LoVo (cell line): Measurements from ENCODE around the gene FANCD2.
A peak's percentile ranks its signal among the peaks of the same experiment; 100 is the strongest.
"Not testable (repeated sequence)": the region's sequence is repeated elsewhere in the genome, so short reads cannot be mapped to it uniquely, and the experiment has no call there.

Experiments
- DNase-seq: peaks from one replicate; pipeline ENCODE4 v3.0.0-alpha.2; 2016; ENCODE audit warnings: low spot score

Gene FANCD2

GRCh38 chr3:10106919-10107318 lies 80.7 kb downstream of the FANCD2 start:
- DNase-seq = no peak

- no peak for DNase-seq
These were observed 81.9 kb downstream of the FANCD2 start, which contains the start of gene FANCD2OS for GRCh38 chr3:10108091-10108490. FANCD2OS (minus strand) TSS chr3:10108255; CDS start chr3:10104774, 3,481 bp downstream.

- DNase-seq = peak; percentile 98
These were observed 89.3 kb downstream of the FANCD2 start, which contains the start of gene BRK1 for GRCh38 chr3:10115326-10116137. BRK1 (plus strand) TSS chr3:10115675; CDS start chr3:10115702, 27 bp downstream.

- peak; percentile 3 for DNase-seq
These were observed 89.9 kb downstream of the FANCD2 start for GRCh38 chr3:10116138-10116460.

- no peak for DNase-seq
These were observed 90.7 kb downstream of the FANCD2 start for GRCh38 chr3:10116928-10117327.

GRCh38 chr3:10119376-10119775 lies 93.1 kb downstream of the FANCD2 start:
- DNase-seq = no peak

- no peak for DNase-seq
These were observed 94.8 kb downstream of the FANCD2 start for GRCh38 chr3:10121064-10121463.

GRCh38 chr3:10122724-10123123 lies 96.5 kb downstream of the FANCD2 start:
- DNase-seq = no peak

- not testable (repeated sequence) for DNase-seq
These were observed 109.6 kb downstream of the FANCD2 start for GRCh38 chr3:10135872-10136271.

GRCh38 chr3:10136426-10137005 lies 110.3 kb downstream of the FANCD2 start:
- DNase-seq = no peak

- DNase-seq = no peak
These were observed 110.9 kb downstream of the FANCD2 start for GRCh38 chr3:10137178-10137577.

- DNase-seq = no peak
These were observed 114.8 kb downstream of the FANCD2 start for GRCh38 chr3:10140996-10141546.

GRCh38 chr3:10142707-10143560 lies 116.7 kb downstream of the FANCD2 start:
- DNase-seq = peak; percentile 2

GRCh38 chr3:10145685-10146084 lies 119.4 kb downstream of the FANCD2 start:
- DNase-seq = no peak

GRCh38 chr3:10149226-10149625 lies 123.0 kb downstream of the FANCD2 start:
- no peak for DNase-seq

- no peak for DNase-seq
These were observed 124.8 kb downstream of the FANCD2 start for GRCh38 chr3:10150987-10151386.
